Endothelial cell of umbilical vein (primary cell): ENCODE data around the gene MINK1. TPM values are rescaled to one million over a fixed set of nuclear protein-coding genes. Genes with fewer than 3 reads are reported as not detected.

Source experiments
- BruUV-seq: library from RNA; stranded (reverse); fragments of 400-500 nt; replicated peaks from 2 replicates; lab custom pipeline; 2021; lab: Mats Ljungman, UMichigan
- CTCF ChIA-PET: fragments of 300-600, 350-600 bp; sonication (Branson Sonifier 250); formaldehyde crosslinking; loops from one replicate; lab custom pipeline; 2021; ENCODE audit warnings: antibody characterized with exemption, inconsistent platforms; lab: Charles Lee
- POLR2A ChIA-PET: fragments of 300-600, 350-600 bp; sonication (Branson Sonifier 250); formaldehyde crosslinking; loops from one replicate; lab custom pipeline; 2021; ENCODE audit warnings: antibody characterized with exemption, inconsistent platforms; lab: Charles Lee
- DNase-seq: peaks from one replicate; pipeline ENCODE4 v3.0.0-alpha.2; 2011; ENCODE audit warnings: low read depth, low spot score
- FAIRE-seq: peaks from 2 replicates; lab custom pipeline; 2011; peaks lifted over from hg19 to GRCh38; lab: Jason Lieb, UNC
- H2AFZ ChIP-seq: 2 replicates; pipeline ENCODE4 v1.6.0; 2012; ENCODE audit warnings: low read depth, low read length, control low read depth, inconsistent platforms
- H3K27ac ChIP-seq: 2 replicates; pipeline ENCODE4 v1.5.1; 2011; ENCODE audit warnings: low read depth, mild to moderate bottlenecking, control low read depth, low read length, moderate library complexity; ENCODE audit not compliant: insufficient read depth
- H3K27me3 ChIP-seq, 2 experiments: 2 replicates each; pipeline versions ENCODE4 v1.6.0 to v1.6.1; 2011; ENCODE audit warnings: low read length in 2 of 2, mixed read lengths in 1 of 2; ENCODE audit not compliant: control insufficient read depth in 2 of 2, insufficient read depth in 2 of 2
- H3K36me3 ChIP-seq, 2 experiments: 2 replicates in 1 of 2; 3 replicates in 1 of 2; pipeline ENCODE4 v1.5.1; 2011; ENCODE audit warnings: low read length in 2 of 2, mild to moderate bottlenecking in 1 of 2, moderate library complexity in 1 of 2; ENCODE audit not compliant: control insufficient read depth in 2 of 2, insufficient read depth in 2 of 2; ENCODE audit errors: extremely low read depth in 1 of 2
- H3K4me1 ChIP-seq: 3 replicates; pipeline ENCODE4 v1.5.1; 2011; ENCODE audit warnings: mild to moderate bottlenecking, low read length; ENCODE audit not compliant: control insufficient read depth, insufficient read depth; ENCODE audit errors: extremely low read depth
- H3K4me2 ChIP-seq: 2 replicates; pipeline ENCODE4 v1.6.1; 2011; ENCODE audit warnings: low read length, control low read depth, mixed read lengths; ENCODE audit not compliant: insufficient read depth
- H3K4me3 ChIP-seq, 3 experiments: fragments of 200-600 bp in 1 of 3; sonication (generic), shearing (Covaris generic) in 1 of 3; replicated peaks in 1 of 3; 2 replicates each; pipeline ENCODE4 v1.5.1; 2011 to 2016; ENCODE audit warnings: control low read depth in 3 of 3, low read length in 3 of 3, mild to moderate bottlenecking in 2 of 3, inconsistent platforms in 1 of 3, low read depth in 1 of 3, moderate library complexity in 1 of 3; ENCODE audit not compliant: insufficient read depth in 1 of 3
- H3K79me2 ChIP-seq: 2 replicates; pipeline ENCODE4 v1.6.0; 2012; ENCODE audit warnings: low read length, inconsistent platforms; ENCODE audit not compliant: control insufficient read depth, insufficient read depth
- H3K9ac ChIP-seq: replicated peaks from 2 replicates; pipeline ENCODE3; 2011; ENCODE audit warnings: low read length, control low read depth; ENCODE audit not compliant: insufficient read depth; ENCODE audit errors: extremely low read depth
- H3K9me1 ChIP-seq: replicated peaks from 3 replicates; pipeline ENCODE4 v1.6.0; 2011; ENCODE audit warnings: mild to moderate bottlenecking, low read length; ENCODE audit not compliant: control insufficient read depth, insufficient read depth; ENCODE audit errors: extremely low read depth
- H3K9me3 ChIP-seq: replicated peaks from 2 replicates; pipeline ENCODE4 v1.5.1; 2012; ENCODE audit warnings: low read length, inconsistent platforms; ENCODE audit not compliant: control insufficient read depth, insufficient read depth
- H4K20me1 ChIP-seq: replicated peaks from 2 replicates; pipeline ENCODE3; 2011; ENCODE audit warnings: mild to moderate bottlenecking, low read length; ENCODE audit not compliant: control insufficient read depth, insufficient read depth; ENCODE audit errors: extremely low read depth
- CTCF ChIP-seq, 2 donors: IDR thresholded peaks; 1 replicate in 1 of 2; 2 replicates in 1 of 2; pipeline ENCODE4 v1.5.1; 2011; ENCODE audit warnings: low read length in 2 of 2, mild to moderate bottlenecking in 2 of 2, moderate library complexity in 2 of 2, control low read depth in 1 of 2, inconsistent platforms in 1 of 2, low read depth in 1 of 2; ENCODE audit not compliant: insufficient read depth in 1 of 2; ENCODE audit errors: extremely low read depth in 1 of 2
- EZH2 ChIP-seq: IDR thresholded peaks from 2 replicates; pipeline ENCODE4 v1.6.1; 2012; ENCODE audit warnings: borderline replicate concordance, low read depth, mild to moderate bottlenecking, moderate library complexity, low read length, inconsistent platforms; ENCODE audit not compliant: severe bottlenecking
- FOS ChIP-seq: IDR thresholded peaks from 2 replicates; pipeline ENCODE4 v1.6.1; 2011; ENCODE audit warnings: mild to moderate bottlenecking, low read length, moderate library complexity, borderline replicate concordance; ENCODE audit not compliant: insufficient read depth
- GATA2 ChIP-seq: IDR thresholded peaks from 2 replicates; pipeline ENCODE4 v1.7.0; 2011; ENCODE audit warnings: low read depth, mild to moderate bottlenecking, moderate library complexity, mixed read lengths, low read length; ENCODE audit not compliant: insufficient read length, insufficient read depth
- JUN ChIP-seq: IDR thresholded peaks from 2 replicates; pipeline ENCODE4 v1.6.1; 2011; ENCODE audit warnings: borderline replicate concordance, low read depth; ENCODE audit not compliant: insufficient read length, insufficient read depth
- MAX ChIP-seq: IDR thresholded peaks from 2 replicates; pipeline ENCODE4 v1.6.1; 2011; ENCODE audit not compliant: insufficient read depth, insufficient read length
- MYC ChIP-seq: IDR thresholded peaks from one replicate; pipeline ENCODE4 v1.6.1; 2011; ENCODE audit warnings: mild to moderate bottlenecking, low read depth, low read length
- POLR2A ChIP-seq: IDR thresholded peaks from 2 replicates; pipeline ENCODE4 v1.6.1; 2012; ENCODE audit warnings: low read depth, mild to moderate bottlenecking, control low read depth, low read length
- POLR2AphosphoS5 ChIP-seq: IDR thresholded peaks from 2 replicates; pipeline ENCODE4 v1.6.1; 2012; ENCODE audit warnings: low read depth, mild to moderate bottlenecking, control low read depth, low read length, moderate library complexity; ENCODE audit not compliant: insufficient read depth
- dilution Hi-C: fragments of 300-500 bp; cut with MboI; formaldehyde crosslinking; loops from one replicate; pipeline ENCODE4 v1.15.0; 2019; ENCODE audit warnings: low sequenced_read_pairs; ENCODE audit not compliant: extremely low pct_ligation_motif_present
- intact Hi-C: fragments of 100-400 bp; cut with micrococcal nuclease; formaldehyde crosslinking; loops from one replicate; pipeline ENCODE4 v1.10.0; 2022
- polyA plus RNA-seq, 4 experiments: library from polyadenylated mRNA; depleted of rRNA in 3 of 4; stranded (reverse) in 3 of 4; unstranded in 1 of 4; fragments of >200 nt; gene quantifications; 2 replicates each; pipeline versions ENCODE4 v1.2.1 to v1.2.3, GENCODE V29; 2011 to 2012; ENCODE audit warnings: missing spikeins in 1 of 4
- total RNA-seq: library from RNA; stranded (reverse); gene quantifications from 2 replicates; pipeline ENCODE4 v1.2.3, GENCODE V29; 2021

MINK1 gene
- total and polyA plus RNA-seq, 2 donors (not counting 3 experiments of a cell fraction or from before 2014, with no cell fraction given): 53.6 to 89.4 TPM

- DNase-seq (no peak), FAIRE-seq (no peak)
- Histone ChIP-seq H3K4me3 (no peak overlapping the region), H3K9ac (no peak overlapping the region), H2AFZ (no peak overlapping the region), H3K27me3 (no peaks in the 10 kb centered on the region), H3K27ac (no peak overlapping the region), H3K4me1 (peaks cover 7% of the 10 kb centered on the region), H3K9me3 (no peaks in the 10 kb centered on the region), H3K36me3 (peaks cover 0 to 13% of the 10 kb centered on the region in 2 experiments), H3K79me2 (no peaks in the 10 kb centered on the region), H3K4me2 (no peak overlapping the region), H4K20me1 (no peaks in the 10 kb centered on the region), H3K9me1 (no peaks in the 10 kb centered on the region)
- dilution Hi-C loops (no loop called here), intact Hi-C loops (no loop called here)
- TF ChIP-seq FOS (no peak), MYC (no peak), CTCF (IDR thresholded peaks at IDR 0.05; ENCODE audit: extremely low read depth in 1 of 2, insufficient read depth in 1 of 2, low read depth in 1 of 2, low read length in 2 of 2) (no peak), GATA2 (no peak), POLR2A (no peak), JUN (no peak), POLR2AphosphoS5 (no peak), EZH2 (no peak), MAX (no peak)
- POLR2A ChIA-PET: no interaction called here
- CTCF ChIA-PET: interaction anchor here (1.2 kb wide), 1 partner anchor 23 kb away, joined by 3 read pairs; no protein-coding TSS in a partner anchor
- BruUV-seq: no TSS peak
Observed at GRCh38 chr17:4932756-4933155, 99.6 kb downstream of the MINK1 start.
